ENCODE measurements around the gene IL17RA.

IL17RA gene

GRCh38 chr22:17106161-17106784 lies 21.5 kb downstream of the IL17RA start:
- H3K4me1 ChIP-seq (ENCODE audit: insufficient read depth, low read length, poor library complexity, severe bottlenecking) = no peaks in the 10 kb centered on the region
- H2AFZ ChIP-seq (ENCODE audit: low read length) = no peak overlapping the region
- H3K9me3 ChIP-seq (ENCODE audit: insufficient read depth, low read depth, low read length) = no peaks in the 10 kb centered on the region
- TF ChIP-seq CTCF (conservative IDR thresholded peaks at IDR 0.05; ENCODE audit: low read length) = peak; percentile 19; the same call in 1 of the 2 replicates
- no peak for TF ChIP-seq EZH2phosphoT487 (IDR thresholded peaks at IDR 0.05; ENCODE audit: borderline replicate concordance)
- H3K79me2 ChIP-seq (ENCODE audit: insufficient read depth, low read length) = no peaks in the 10 kb centered on the region
- H3K27me3 ChIP-seq (ENCODE audit: insufficient read depth, low read length, poor library complexity, severe bottlenecking) = no peaks in the 10 kb centered on the region
- no peak overlapping the region for H3K4me3 ChIP-seq (ENCODE audit: low read length, poor library complexity, severe bottlenecking)
- no peaks in the 10 kb centered on the region for H4K20me1 ChIP-seq (ENCODE audit: insufficient read depth, low read length, poor library complexity, severe bottlenecking)
- no peaks in the 10 kb centered on the region for H3F3A ChIP-seq (ENCODE audit: low read depth)
- peaks cover 78% of the 10 kb centered on the region; the same call in 1 of the 2 replicates for H3K36me3 ChIP-seq (ENCODE audit: insufficient read depth, low read length)
- H3K4me2 ChIP-seq (ENCODE audit: low read depth, low read length, poor library complexity, severe bottlenecking) = no peak overlapping the region
- no peaks in the 10 kb centered on the region for H3K9me2 ChIP-seq (replicated peaks; ENCODE audit: low read depth, low read length)
- no peak overlapping the region for H3K9ac ChIP-seq (ENCODE audit: low read depth, low read length, poor library complexity, severe bottlenecking)

- H3K9me2 ChIP-seq (replicated peaks; ENCODE audit: low read depth, low read length) = no peaks in the 10 kb centered on the region
- no peaks in the 10 kb centered on the region for H3K4me1 ChIP-seq (ENCODE audit: insufficient read depth, low read length, poor library complexity, severe bottlenecking)
- peaks cover 71% of the 10 kb centered on the region; the same call in 1 of the 2 replicates for H3K36me3 ChIP-seq (ENCODE audit: insufficient read depth, low read length)
- no peaks in the 10 kb centered on the region for H3K79me2 ChIP-seq (ENCODE audit: insufficient read depth, low read length)
- no peaks in the 10 kb centered on the region for H3K27me3 ChIP-seq (ENCODE audit: insufficient read depth, low read length, poor library complexity, severe bottlenecking)
- H4K20me1 ChIP-seq (ENCODE audit: insufficient read depth, low read length, poor library complexity, severe bottlenecking) = no peaks in the 10 kb centered on the region
- H3K4me2 ChIP-seq (ENCODE audit: low read depth, low read length, poor library complexity, severe bottlenecking) = no peak overlapping the region
- no peaks in the 10 kb centered on the region for H3K9me3 ChIP-seq (ENCODE audit: insufficient read depth, low read depth, low read length)
- no peak overlapping the region for H3K9ac ChIP-seq (ENCODE audit: low read depth, low read length, poor library complexity, severe bottlenecking)
- no peak for TF ChIP-seq CTCF (conservative IDR thresholded peaks at IDR 0.05; ENCODE audit: low read length)
- TF ChIP-seq EZH2phosphoT487 (IDR thresholded peaks at IDR 0.05; ENCODE audit: borderline replicate concordance) = no peak
- no peak overlapping the region for H2AFZ ChIP-seq (ENCODE audit: low read length)
- H3K4me3 ChIP-seq (ENCODE audit: low read length, poor library complexity, severe bottlenecking) = no peak overlapping the region
- H3F3A ChIP-seq (ENCODE audit: low read depth) = no peaks in the 10 kb centered on the region
These were observed 22.2 kb downstream of the IL17RA start for GRCh38 chr22:17106785-17107546.

GRCh38 chr22:17107547-17107810 lies 22.7 kb downstream of the IL17RA start:
- H3K79me2 ChIP-seq (ENCODE audit: insufficient read depth, low read length) = no peaks in the 10 kb centered on the region
- H2AFZ ChIP-seq (ENCODE audit: low read length) = no peak overlapping the region
- H3K27me3 ChIP-seq (ENCODE audit: insufficient read depth, low read length, poor library complexity, severe bottlenecking) = no peaks in the 10 kb centered on the region
- no peak for TF ChIP-seq EZH2phosphoT487 (IDR thresholded peaks at IDR 0.05; ENCODE audit: borderline replicate concordance)
- no peak overlapping the region for H3K4me3 ChIP-seq (ENCODE audit: low read length, poor library complexity, severe bottlenecking)
- no peaks in the 10 kb centered on the region for H3K4me1 ChIP-seq (ENCODE audit: insufficient read depth, low read length, poor library complexity, severe bottlenecking)
- peaks cover 65% of the 10 kb centered on the region; the same call in 1 of the 2 replicates for H3K36me3 ChIP-seq (ENCODE audit: insufficient read depth, low read length)
- no peaks in the 10 kb centered on the region for H3K9me2 ChIP-seq (replicated peaks; ENCODE audit: low read depth, low read length)
- H3K9me3 ChIP-seq (ENCODE audit: insufficient read depth, low read depth, low read length) = no peaks in the 10 kb centered on the region
- H3K4me2 ChIP-seq (ENCODE audit: low read depth, low read length, poor library complexity, severe bottlenecking) = no peak overlapping the region
- no peak overlapping the region for H3K9ac ChIP-seq (ENCODE audit: low read depth, low read length, poor library complexity, severe bottlenecking)
- no peaks in the 10 kb centered on the region for H4K20me1 ChIP-seq (ENCODE audit: insufficient read depth, low read length, poor library complexity, severe bottlenecking)
- no peaks in the 10 kb centered on the region for H3F3A ChIP-seq (ENCODE audit: low read depth)
